Measurements from ENCODE around the gene CERT1.

DNA sequence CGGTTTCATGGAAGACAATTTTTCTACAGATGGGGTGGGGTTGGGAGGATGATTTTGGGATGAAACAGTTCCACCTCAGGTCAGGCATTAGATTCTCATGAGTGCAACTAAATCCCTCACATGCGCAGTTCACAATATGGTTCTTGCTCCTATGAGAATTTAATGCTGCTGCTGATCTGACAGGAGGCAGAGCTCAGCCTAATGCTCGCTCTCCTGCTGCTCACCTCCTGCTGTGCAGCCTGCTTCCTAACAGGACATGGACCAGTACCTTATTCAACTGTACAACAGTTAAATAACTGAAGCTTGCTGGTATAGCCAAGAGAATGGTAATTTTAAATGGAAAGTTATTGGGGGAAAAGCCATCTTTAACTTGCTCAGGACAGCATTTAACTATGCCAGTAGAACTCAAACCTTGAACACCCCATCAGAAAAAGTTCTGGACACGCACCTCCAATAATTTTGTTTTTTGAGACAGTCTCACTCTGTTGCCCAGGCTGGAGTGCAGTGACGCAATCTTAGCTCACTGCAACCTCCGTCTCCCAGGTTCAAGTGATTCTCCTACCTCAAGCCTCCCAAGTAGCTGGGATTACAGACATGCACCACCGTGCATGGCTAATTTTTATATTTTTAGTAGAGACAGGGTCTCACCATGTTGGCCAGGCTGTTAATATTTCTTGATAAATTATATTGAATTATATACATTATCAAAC, 146.7 kb downstream of the CERT1 start:
- TF ChIP-seq FOXA1 (IDR thresholded peaks at IDR 0.05) = no peak
- no peak for TF ChIP-seq BHLHE40 (IDR thresholded peaks at IDR 0.05; ENCODE audit: borderline replicate concordance)
- TF ChIP-seq NFRKB (IDR thresholded peaks at IDR 0.05) = no peak
- TF ChIP-seq ZNF384 (IDR thresholded peaks at IDR 0.05) = no peak
- no peak for TF ChIP-seq FOXM1 (IDR thresholded peaks at IDR 0.05; ENCODE audit: borderline replicate concordance)
- TF ChIP-seq ARNT (IDR thresholded peaks at IDR 0.05) = no peak
- no peak for TF ChIP-seq SP1 (IDR thresholded peaks at IDR 0.05)
- TF ChIP-seq HDGF (IDR thresholded peaks at IDR 0.05; ENCODE audit: borderline replicate concordance) = no peak
- TF ChIP-seq ELF4 (IDR thresholded peaks at IDR 0.05) = no peak
- TF ChIP-seq, protein P1, sequence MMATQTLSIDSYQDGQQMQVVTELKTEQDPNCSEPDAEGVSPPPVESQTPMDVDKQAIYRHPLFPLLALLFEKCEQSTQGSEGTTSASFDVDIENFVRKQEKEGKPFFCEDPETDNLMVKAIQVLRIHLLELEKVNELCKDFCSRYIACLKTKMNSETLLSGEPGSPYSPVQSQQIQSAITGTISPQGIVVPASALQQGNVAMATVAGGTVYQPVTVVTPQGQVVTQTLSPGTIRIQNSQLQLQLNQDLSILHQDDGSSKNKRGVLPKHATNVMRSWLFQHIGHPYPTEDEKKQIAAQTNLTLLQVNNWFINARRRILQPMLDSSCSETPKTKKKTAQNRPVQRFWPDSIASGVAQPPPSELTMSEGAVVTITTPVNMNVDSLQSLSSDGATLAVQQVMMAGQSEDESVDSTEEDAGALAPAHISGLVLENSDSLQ (IDR thresholded peaks at IDR 0.05) = no peak

Measured in HEK293T (cell line).